Stimulated activated CD4-positive, alpha-beta T cell treated with anti-CD3 and anti-CD28 coated beads, Interleukin-1b, Interleukin-23, amount 100 ng/mL, for 48 hours (primary cell): Measurements from ENCODE around the gene DDX28.
"Not testable (repeated sequence)": the region's sequence is repeated elsewhere in the genome, so short reads cannot be mapped to it uniquely, and the experiment has no call there.

ENCODE experiments used
- DNase-seq: peaks from one replicate; pipeline ENCODE4 v3.0.0-alpha.2; 2020

The DDX28 gene

DNA sequence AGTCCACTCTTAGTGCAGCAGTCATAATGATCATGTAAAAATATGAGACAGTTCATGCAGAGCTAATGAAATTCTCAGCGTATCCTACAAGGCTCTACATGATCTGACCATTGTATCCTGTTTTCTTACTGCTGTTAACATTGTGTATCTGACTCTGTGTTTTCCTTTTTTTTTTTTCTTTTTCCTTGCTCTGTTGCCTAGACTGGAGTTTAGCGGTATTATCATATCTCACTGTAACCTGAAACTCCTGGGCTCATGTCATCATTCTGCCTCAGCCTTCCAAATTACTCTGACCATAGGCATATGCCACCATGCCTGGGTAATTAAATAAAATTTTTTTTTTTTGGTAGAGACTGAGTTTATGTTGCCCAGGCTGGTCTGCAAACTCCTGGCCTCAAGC, 12.2 kb upstream of the DDX28 start:
- DNase-seq, result no peak

DNA sequence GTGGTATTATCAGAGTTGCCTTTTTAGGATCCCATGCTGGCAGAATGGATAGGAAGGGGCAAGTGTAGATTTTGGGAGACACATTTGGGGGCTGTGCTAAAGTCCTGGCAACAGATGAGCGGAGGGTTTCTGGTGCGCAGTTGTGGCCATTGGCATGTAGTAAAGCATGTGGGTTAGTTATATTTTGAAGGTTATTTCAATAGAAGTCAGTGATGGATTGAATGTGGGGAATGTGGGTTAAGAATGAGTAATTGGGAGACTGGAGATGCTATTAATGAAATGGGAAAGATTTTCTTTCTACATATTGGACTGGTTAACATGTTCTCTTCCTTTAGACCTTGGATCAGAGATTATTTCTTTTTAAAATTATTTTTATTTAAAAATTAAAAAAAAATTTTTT, 10.1 kb upstream of the DDX28 start:
- no peak for DNase-seq

DNA sequence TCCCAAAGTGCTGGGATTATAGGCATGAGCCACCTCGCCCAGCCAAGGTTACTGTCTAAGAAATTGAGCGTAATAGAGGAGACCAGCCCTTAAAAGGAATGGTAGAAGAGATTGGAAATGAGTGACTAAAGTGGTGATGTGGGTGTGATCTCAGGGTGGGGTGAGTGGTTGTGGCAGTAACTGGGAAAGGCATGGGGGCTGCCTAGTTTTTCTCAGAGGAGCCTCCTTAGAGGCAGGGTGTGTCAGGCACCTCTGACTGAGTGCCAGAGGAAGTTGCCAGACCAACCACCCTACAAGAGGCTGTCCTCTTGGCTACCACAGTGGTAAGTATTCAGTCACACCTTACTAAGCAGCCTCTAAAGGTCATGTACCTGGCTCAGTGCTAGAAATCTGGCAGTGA, 8.9 kb upstream of the DDX28 start:
- peak; percentile 8 for DNase-seq

DNA sequence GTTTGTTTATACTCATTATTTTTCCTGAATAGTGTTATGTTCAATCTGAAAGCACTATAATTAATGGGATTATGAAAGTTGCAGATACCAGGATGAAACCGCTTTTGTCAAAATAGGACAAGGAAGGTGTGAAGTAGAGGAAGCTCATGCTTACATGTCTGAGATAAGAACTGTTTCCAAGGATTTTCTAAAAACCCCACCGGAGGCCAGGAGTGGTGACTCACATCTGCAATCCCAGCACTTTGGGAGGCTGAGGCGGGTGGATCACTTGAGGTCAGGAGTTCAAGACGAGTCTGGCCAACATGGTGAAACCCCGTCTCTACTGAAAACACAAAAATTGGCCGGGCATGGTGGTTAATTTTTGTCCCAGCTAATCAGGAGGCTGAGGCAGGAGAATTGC, 7.1 kb upstream of the DDX28 start:
- not testable (repeated sequence) for DNase-seq

- DNase-seq, result no peak
These were observed 6.0 kb upstream of the DDX28 start for GRCh38 chr16:68028996-68029395.

DNA sequence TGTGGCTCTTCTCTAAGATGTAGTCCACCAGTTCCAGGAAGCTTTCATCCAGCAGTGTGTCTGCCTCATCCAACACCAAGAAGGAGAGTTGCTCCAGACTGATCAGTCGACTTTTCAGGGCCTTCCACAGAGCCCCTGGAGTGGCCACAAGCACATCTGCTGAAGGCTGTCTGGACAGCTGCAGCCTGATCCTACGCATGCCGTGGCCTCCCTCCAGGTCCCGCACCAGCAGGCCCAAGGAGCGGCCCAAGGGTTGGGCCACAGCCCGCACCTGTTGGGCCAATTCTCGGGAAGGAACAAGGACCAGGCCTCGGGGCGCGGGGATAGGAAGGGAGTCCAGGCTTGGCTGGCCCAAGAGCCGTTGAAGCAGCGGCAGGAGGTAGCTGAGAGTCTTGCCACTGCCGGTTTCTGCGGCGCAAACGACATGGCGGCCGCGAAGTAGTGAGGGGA, 729 bp downstream of the DDX28 start:
- DNase-seq, result no peak

GRCh38 chr16:68021490-68021889, 1.5 kb downstream of the DDX28 start:
- no peak for DNase-seq

DNA sequence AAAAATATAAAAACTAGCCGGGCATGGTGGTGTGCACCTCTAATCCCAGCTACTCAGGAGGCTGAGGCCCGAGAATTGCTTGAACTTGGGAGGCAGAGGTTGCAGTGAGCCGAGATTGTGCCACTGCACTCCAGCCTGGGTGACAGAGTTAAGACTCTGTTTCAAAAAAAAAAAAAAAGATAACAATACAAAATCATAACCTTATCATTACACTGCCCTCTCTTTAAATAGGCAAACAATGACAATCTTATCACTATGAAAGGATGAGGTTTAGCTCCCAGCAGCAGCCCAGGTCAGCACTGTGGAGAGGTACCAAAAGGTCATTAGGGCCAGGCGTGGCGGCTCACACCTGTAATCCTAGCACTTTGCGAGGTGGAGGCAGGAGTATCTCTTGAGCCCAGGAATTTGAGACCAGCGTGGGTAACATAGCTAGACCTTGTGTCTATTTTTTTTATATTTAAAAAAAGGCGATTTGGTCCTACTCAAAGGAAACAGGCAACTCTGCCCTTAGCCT, 3.8 kb downstream of the DDX28 start:
- no peak for DNase-seq

DNA sequence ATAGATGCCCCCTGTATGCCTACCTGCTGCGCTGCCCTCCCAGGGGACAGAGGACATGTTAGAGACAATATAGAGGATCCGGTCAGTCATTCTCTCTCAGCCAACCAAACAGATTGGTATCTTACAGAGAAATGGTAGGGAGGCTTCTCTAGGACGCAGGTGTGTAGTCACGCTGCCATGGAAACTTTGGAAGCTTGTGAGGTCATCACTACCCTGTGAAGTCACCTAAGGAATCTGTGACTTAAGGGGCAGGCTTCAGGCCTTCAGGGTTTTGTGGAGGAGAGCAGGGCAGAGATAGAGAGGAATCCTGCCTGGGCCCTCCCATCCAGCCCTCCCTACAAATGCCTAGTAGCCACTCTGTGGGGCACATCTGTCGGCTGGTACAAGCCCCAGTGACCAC, 7.4 kb downstream of the DDX28 start, which contains the start of gene DPEP2NB:
DPEP2NB (minus strand) TSS at position 231 of the 400 bp plus-strand sequence; CDS start at position 90, 141 bp downstream.
- no peak for DNase-seq

- no peak for DNase-seq
These were observed 9.6 kb downstream of the DDX28 start for GRCh38 chr16:68013440-68013839.

GRCh38 chr16:68009872-68010271, 13.2 kb downstream of the DDX28 start:
- not testable (repeated sequence) for DNase-seq

- DNase-seq, result no peak
These were observed 13.8 kb downstream of the DDX28 start for GRCh38 chr16:68009157-68009735.

- DNase-seq, result no peak
These were observed 17.2 kb downstream of the DDX28 start for GRCh38 chr16:68005786-68006286.

- DNase-seq, result no peak
These were observed 17.8 kb downstream of the DDX28 start for GRCh38 chr16:68005211-68005610.

- no peak for DNase-seq
These were observed 20.0 kb downstream of the DDX28 start for GRCh38 chr16:68003031-68003430.

DNA sequence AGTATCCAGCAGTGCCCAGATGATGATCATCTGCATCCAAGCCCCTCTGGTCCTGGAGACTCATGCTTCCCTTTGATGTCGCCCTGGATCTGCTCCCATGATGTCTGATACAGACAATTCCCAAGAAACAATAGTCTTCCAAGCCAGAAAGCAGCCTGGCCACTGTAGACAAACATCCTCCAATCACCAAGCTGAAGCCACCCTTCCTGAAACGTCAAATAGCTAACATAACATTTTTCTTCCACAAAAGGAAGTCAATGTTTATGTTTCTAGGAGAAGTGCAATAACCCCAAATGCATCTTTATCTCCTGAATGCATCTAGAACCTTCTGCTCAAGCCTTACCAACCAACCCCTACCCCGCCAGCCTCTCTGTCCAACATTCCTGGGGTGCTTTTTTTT, 22.6 kb downstream of the DDX28 start:
- no peak for DNase-seq

DNA sequence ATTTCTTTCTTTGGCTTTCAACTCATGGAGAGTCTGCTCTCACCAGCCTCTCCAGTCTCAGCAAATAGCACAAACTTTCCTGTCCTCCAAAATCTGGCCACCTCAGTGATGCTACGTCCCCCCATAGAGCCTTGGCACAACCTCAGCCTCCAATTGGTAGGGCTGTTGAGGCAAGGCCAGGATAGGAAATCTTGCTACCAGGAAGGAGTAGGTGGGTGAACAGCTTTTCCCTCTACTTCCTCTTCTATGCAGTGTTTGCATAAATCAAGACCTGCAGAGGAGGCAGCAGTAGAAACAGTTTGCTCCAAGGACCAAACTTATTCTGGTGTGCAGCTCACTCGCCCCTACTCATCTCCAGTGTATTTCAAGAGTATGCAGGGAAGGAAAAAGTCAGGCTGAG, 23.0 kb downstream of the DDX28 start:
- DNase-seq, result no peak

GRCh38 chr16:67998779-67999688, 24.0 kb downstream of the DDX28 start, which contains the start of gene DPEP2:
TSS of gene DPEP2 (minus strand) at chr16:67999484. CDS start at chr16:67993212, 6,272 bp downstream.
- DNase-seq, result peak; percentile 59

- not testable (repeated sequence) for DNase-seq
These were observed 24.7 kb downstream of the DDX28 start for GRCh38 chr16:67998231-67998778.

DNA sequence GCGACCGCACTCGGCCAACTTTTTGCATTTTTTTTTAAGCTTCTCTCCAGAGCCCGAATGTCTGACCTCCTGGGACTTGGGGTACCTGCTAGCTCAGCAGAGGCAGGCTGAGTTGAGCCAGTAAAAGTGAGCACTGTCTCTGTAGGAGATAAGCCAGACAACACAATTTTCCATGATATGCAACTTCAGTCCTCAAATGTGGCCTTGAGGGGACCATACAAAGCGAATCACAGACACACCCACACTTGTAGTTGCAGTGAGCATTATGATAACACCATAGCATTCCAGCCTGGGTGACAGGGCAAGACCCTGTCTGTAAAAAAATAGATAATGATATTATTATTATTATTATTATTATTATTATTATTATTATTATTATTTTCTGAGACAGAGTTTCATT, 26.4 kb downstream of the DDX28 start:
- no peak for DNase-seq

- peak; percentile 31 for DNase-seq
These were observed 27.6 kb downstream of the DDX28 start for GRCh38 chr16:67995423-67995822.

GRCh38 chr16:67994040-67994408, 29.0 kb downstream of the DDX28 start:
- DNase-seq, result not testable (repeated sequence)
